Left lobe of liver (tissue), 2 donors: Measurements from ENCODE around the gene ALDH7A1. TPM values are rescaled to one million over a fixed set of nuclear protein-coding genes. Genes with fewer than 3 reads are reported as not detected.
"Not testable (repeated sequence)": the region's sequence is repeated elsewhere in the genome, so short reads cannot be mapped to it uniquely, and the experiment has no call there.

Experiments used
- ATAC-seq: fragments of 200-7000 bp; cut with Tn5 transposase; one replicate; pipeline ENCODE4 v1.9.1; 2020; ENCODE audit warnings: mild to moderate bottlenecking, moderate library complexity
- DNase-seq: peaks from one replicate; pipeline ENCODE4 v3.0.0-alpha.2; 2020; ENCODE audit warnings: low spot score
- total RNA-seq: library from RNA; stranded (reverse); gene quantifications from one replicate; pipeline ENCODE4 v1.2.1, GENCODE V29; 2021
- donor health status: DM: no; HTN: no; CAD: no; lungs with moderate emphysema.
- donor health status: DM: no; HTN: yes; CAD: no.

The ALDH7A1 gene
- total RNA-seq, 1 donor from 2014 or later: 128 TPM

- no peak for DNase-seq
- ATAC-seq: no peak
Observed at GRCh38 chr5:126536874-126537273, 58.1 kb downstream of the ALDH7A1 start.

GRCh38 chr5:126535856-126536545 is 59.0 kb downstream of the ALDH7A1 start:
- ATAC-seq (no peak), DNase-seq (no peak)

GRCh38 chr5:126534553-126534952 is 60.5 kb downstream of the ALDH7A1 start:
- DNase-seq (no peak), ATAC-seq (no peak)

- no peak for ATAC-seq
Observed at GRCh38 chr5:126531543-126532120, 63.4 kb downstream of the ALDH7A1 start.

GRCh38 chr5:126527892-126528291 is 67.1 kb downstream of the ALDH7A1 start:
- ATAC-seq: no peak
- no peak for DNase-seq

More at GRCh38 chr5:126531543-126532120, 63.4 kb downstream of the ALDH7A1 start:
- DNase-seq: no peak

GRCh38 chr5:126527158-126527557 is 67.9 kb downstream of the ALDH7A1 start:
- ATAC-seq (no peak), DNase-seq (no peak)

GRCh38 chr5:126526493-126526892 is 68.5 kb downstream of the ALDH7A1 start:
- no peak for ATAC-seq
- DNase-seq: peak; percentile 3

GRCh38 chr5:126525630-126526245 is 69.3 kb downstream of the ALDH7A1 start:
- DNase-seq (peak; percentile 51), ATAC-seq (peak; percentile 73)

- no peak for ATAC-seq
- DNase-seq: no peak
Observed at GRCh38 chr5:126523818-126524510, 71.1 kb downstream of the ALDH7A1 start.

- no peak for ATAC-seq
- no peak for DNase-seq
Observed at GRCh38 chr5:126521130-126521529, 73.9 kb downstream of the ALDH7A1 start.

- no peak for DNase-seq
- ATAC-seq: no peak
Observed at GRCh38 chr5:126520593-126520953, 74.4 kb downstream of the ALDH7A1 start.

GRCh38 chr5:126519637-126520592 is 75.1 kb downstream of the ALDH7A1 start:
- DNase-seq (no peak), ATAC-seq (peak; percentile 86)

- ATAC-seq, DNase-seq: not testable (repeated sequence)
Observed at GRCh38 chr5:126519223-126519622, 75.8 kb downstream of the ALDH7A1 start.

GRCh38 chr5:126516852-126517251 is 78.2 kb downstream of the ALDH7A1 start:
- no peak for ATAC-seq
- DNase-seq: no peak

GRCh38 chr5:126516133-126516532 is 78.9 kb downstream of the ALDH7A1 start:
- no peak for ATAC-seq
- DNase-seq: no peak

- no peak for ATAC-seq
Observed at GRCh38 chr5:126515337-126515736, 79.7 kb downstream of the ALDH7A1 start.

GRCh38 chr5:126514558-126515141 is 80.4 kb downstream of the ALDH7A1 start:
- DNase-seq (no peak), ATAC-seq (no peak)

More at GRCh38 chr5:126515337-126515736, 79.7 kb downstream of the ALDH7A1 start:
- no peak for DNase-seq

- ATAC-seq (no peak), DNase-seq (no peak)
Observed at GRCh38 chr5:126514131-126514557, 80.9 kb downstream of the ALDH7A1 start.

GRCh38 chr5:126513703-126514102 is 81.3 kb downstream of the ALDH7A1 start:
- no peak for ATAC-seq
- no peak for DNase-seq

GRCh38 chr5:126513302-126513701 is 81.7 kb downstream of the ALDH7A1 start:
- DNase-seq (no peak), ATAC-seq (no peak)
